Stimulated activated CD4-positive, alpha-beta T cell treated with anti-CD3 and anti-CD28 coated beads, Interleukin-4, amount 100 ng/mL, for 24 hours (primary cell): ENCODE data around the gene PLCL1.

ENCODE experiments used
- DNase-seq: peaks from one replicate; pipeline ENCODE4 v3.0.0-alpha.2; 2020

Gene PLCL1

DNA sequence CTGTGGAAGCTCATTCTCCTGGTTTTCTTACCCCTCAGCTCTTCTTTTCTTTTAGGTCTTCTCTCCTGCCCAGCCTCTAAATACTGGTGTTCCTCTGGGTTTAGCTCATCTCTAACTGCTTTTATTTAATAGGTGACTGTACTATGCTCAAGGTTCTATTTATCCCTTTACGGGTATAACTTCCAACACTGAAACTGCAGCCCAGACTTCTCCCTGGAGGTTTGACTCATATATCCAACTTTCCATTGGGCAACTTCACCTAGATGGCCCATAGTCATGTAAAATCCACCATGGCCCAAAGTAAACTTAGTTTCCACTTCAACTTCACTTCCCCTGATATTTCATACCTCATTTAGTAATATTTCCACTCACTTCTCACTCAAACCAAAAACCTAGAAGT is 273.1 kb downstream of the PLCL1 start:
- DNase-seq = no peak

- no peak for DNase-seq
Measured at GRCh38 chr2:198080879-198081765, 276.7 kb downstream of the PLCL1 start.

DNA sequence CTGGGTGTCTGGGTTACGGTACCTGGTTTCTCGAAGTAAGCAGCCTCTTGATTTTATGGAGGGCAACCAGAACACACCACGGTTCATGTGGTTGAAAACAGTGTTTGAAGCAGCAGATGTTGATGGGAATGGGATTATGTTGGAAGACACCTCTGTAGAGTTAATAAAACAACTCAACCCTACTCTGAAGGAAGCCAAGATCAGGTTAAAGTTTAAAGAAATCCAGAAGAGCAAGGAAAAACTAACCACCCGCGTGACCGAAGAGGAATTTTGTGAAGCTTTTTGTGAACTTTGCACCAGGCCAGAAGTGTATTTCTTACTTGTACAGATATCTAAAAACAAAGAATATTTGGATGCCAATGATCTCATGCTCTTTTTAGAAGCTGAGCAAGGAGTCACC is 279.8 kb downstream of the PLCL1 start:
- DNase-seq = no peak

DNA sequence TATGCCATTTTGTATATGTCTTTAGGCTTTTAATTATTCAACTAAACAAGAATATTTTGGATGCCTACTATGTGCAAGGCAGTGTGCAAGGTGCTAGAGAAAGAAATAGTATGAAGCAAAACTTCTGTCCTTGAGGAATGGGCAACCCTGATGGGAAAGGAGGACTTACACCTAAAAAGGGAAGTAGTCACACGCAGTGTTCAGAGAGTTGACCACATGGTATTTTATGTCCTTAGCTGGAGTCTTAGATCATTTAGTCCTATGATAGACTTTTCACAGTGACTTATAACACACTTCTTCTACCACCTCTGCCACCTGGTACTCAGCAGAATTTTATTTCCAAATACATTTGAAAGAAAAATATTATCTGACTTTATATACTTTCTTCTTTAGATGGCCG is 291.6 kb downstream of the PLCL1 start:
- DNase-seq = no peak

GRCh38 chr2:198096965-198097364 is 292.6 kb downstream of the PLCL1 start:
- no peak for DNase-seq

- no peak for DNase-seq
Measured at GRCh38 chr2:198097630-198098029, 293.2 kb downstream of the PLCL1 start.

DNA sequence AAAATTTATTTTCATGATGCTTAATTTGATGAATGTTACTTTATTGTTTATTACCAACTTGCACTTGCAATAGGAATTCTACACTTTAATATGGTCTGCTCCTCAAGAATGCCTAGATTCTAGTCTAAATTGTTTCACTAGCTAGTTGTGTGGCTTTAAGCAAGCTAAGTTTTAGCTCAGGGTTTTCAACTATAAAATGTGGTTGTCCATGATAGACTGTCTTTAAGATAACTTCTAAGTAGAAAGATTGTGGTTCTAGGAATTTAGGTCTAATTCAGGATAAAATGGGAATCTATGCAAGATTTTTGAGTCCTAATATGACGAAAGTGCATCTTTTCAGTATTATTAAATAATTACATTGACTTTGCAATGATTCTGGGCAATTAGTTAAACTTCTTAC is 294.0 kb downstream of the PLCL1 start:
- DNase-seq = no peak

- DNase-seq = no peak
Measured at GRCh38 chr2:198098918-198099317, 294.5 kb downstream of the PLCL1 start.

GRCh38 chr2:198100346-198100745 is 296.0 kb downstream of the PLCL1 start:
- DNase-seq = no peak

DNA sequence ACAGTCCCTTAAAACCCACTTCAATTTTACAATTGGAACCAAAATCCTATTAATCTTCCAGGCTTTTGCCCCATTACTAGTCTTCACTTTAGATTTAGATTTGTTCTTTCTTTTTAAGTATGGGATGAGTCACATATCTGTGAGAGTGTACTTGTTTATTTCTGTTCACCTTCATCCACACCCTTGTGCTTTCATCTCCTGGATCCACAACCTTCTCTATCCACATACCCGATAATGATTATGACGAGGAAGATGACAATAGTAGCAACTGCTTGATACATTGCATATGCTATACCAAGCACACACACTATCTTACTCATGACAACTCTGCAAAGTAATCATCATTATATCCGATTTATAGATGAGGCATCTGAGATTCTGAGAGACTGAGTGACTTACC is 297.3 kb downstream of the PLCL1 start:
- no peak for DNase-seq

DNA sequence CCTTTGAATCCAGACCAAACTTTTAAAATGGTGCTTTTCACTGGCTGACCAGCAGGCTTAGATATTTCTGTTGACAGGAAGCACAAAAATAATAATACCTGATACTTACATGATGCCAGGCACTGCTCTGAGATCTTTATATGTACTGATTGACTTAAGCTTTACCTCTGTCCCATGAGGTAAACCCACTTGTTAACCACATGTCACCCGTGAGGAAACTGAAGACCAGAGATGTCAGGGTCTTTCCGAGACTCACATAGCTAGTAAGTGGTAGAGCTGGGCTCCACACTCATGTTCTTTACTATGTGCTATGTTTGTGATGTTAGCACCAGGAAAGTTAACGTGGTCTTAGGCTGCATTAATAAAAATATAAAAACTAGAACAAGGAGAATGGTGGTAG is 297.7 kb downstream of the PLCL1 start:
- DNase-seq = no peak

GRCh38 chr2:198102856-198103255 is 298.5 kb downstream of the PLCL1 start:
- DNase-seq = no peak

- DNase-seq = no peak
Measured at GRCh38 chr2:198106621-198107385, 302.4 kb downstream of the PLCL1 start.

DNA sequence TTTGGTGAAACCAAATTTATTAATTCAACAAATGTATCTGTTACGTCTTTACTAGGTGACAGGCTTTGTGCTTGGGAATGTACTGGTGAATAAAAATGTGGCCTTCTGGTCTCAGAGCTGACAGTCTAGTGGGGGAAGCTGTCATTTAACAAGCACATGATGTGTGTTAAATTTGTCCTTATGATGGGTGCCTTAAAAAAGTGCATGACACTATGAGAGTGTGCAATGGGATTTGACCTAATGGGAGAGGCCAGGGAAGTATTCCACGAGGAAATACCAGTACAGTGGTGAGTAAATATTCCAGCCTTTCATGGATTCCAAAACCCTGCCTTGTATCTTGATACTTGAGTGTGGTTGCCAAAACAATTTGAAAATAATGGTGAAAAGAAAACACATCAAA is 308.9 kb downstream of the PLCL1 start:
- DNase-seq = no peak

GRCh38 chr2:198114064-198114463 is 309.7 kb downstream of the PLCL1 start:
- no peak for DNase-seq

DNA sequence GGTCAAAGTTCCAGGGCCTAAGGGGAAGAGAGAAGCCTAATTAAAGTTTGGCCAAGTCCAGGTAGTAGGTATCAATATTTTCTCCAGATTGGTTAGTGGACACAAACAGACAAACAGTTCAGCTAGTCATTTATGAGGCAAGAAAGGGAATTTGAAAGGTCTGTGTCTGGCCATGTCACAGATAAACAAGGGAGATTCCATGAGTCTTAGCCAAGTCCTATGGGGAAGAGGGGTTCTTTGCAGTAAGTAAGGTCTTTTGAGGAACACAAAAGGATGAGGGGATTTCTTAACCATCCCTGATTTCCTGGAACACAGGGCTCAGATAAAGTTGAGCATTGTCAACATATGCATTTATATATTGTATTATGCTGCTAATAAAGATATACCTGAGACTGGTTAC is 310.8 kb downstream of the PLCL1 start:
- no peak for DNase-seq

DNA sequence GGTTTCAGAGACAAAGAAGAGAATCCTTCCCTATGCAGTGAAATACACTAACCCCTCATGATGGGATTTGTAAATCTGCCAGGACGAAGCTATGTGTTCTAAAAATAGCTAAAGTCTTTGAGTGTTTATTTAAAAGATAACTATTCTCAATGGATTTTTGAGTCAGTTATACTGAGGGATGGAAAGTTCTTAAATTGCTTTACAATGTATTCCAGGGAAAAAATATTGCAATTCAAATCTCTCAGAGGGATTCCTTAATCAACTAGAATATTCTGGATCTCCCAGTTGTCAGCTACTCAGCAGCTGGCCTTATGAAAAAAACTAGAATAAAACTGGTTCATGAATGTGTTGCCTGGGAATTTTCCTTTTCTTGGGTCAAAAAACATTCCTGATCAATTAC is 312.4 kb downstream of the PLCL1 start:
- DNase-seq = no peak

- DNase-seq = no peak
Measured at GRCh38 chr2:198117406-198118041, 313.1 kb downstream of the PLCL1 start.

GRCh38 chr2:198127627-198128026 is 323.2 kb downstream of the PLCL1 start:
- peak; percentile 55 for DNase-seq

DNA sequence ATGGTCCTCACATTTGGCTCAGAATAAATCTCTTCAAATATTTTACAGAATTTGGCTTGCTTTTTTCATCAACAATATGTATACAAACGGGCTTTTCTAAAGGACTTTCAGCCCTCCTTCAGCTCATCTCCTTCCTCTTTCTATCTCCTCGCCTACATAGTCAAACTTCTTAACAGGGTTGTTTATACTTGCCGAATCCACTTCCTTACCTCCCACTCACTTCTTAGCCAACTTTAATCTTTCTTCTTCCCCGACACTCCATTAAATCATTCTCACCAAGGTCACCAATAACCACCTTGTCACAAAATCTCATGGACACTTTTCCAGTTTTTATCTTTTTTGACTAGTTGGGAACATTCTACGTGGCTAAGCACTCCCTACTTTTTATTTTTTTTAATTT is 325.2 kb downstream of the PLCL1 start:
- DNase-seq = no peak

- no peak for DNase-seq
Measured at GRCh38 chr2:198134293-198134955, 330.0 kb downstream of the PLCL1 start.

DNA sequence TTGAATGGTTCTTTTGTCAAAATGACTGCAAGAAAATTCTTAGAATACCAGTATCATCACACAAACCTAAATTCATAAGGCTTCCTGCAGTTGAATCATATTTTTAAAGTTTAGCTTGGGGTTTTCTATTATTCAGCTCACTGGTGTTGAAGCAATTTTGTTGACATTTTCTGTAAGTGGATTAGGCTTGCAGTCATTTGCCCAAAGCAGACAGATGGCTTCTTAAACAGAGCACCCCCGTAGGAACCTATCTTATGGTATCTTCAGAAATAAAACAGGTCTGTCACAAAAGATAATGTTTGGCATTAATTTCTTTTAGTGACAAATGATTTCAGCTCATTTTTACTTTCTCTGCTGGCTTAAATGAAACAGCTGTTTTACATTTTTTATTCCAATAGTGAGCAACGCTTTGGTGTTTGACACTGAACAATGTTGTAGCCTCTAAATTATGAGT is 331.1 kb downstream of the PLCL1 start:
- no peak for DNase-seq

- no peak for DNase-seq
Measured at GRCh38 chr2:198136142-198136541, 331.7 kb downstream of the PLCL1 start.
